ENCODE results near the gene MYO15B.

DNA sequence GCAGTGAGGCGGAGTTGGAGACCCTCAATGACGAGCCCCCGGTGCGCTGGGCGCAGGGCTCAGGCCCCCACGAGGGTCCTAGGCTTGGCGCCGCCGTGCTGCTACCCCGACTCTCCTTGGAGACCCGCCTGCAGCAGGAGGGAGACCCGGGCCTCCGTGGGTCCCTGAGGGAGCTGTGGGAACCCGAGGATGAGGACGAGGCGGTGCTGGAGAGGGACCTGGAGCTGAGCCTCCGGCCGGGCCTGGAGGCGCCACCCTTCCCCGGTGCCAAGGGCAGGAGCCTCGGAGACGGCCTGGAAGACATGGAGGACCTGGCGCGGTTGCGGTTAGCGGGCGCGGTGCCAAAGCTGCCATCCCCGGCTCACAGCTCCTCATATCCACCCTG is 2.3 kb downstream of the MYO15B start:
- no peak for TF ChIP-seq EZH2 (IDR thresholded peaks at IDR 0.05; ENCODE audit: insufficient read depth, poor library complexity, severe bottlenecking)
- no peak for TF ChIP-seq EZH2phosphoT487 (IDR thresholded peaks at IDR 0.05; ENCODE audit: insufficient read depth, low read depth)
